ENCODE measurements around the gene RHOT2. TPM values are rescaled to one million over a fixed set of nuclear protein-coding genes. Genes with fewer than 3 reads are reported as not detected.

RHOT2 gene
- total RNA-seq, 2 experiments from 2014 or later: 202 to 209 TPM

- Histone ChIP-seq H3K4me3 (ENCODE audit: low read length) (no peak overlapping the region), H3K27ac (ENCODE audit: low read depth in 1 of 2, low read length in 2 of 2) (no peak overlapping the region), H3K4me1 (ENCODE audit: insufficient read depth, low read length) (peaks cover 56% of the 10 kb centered on the region), H3K27me3 (ENCODE audit: control insufficient read depth in 1 of 2, insufficient read depth in 2 of 2, low read length in 2 of 2) (no peaks in the 10 kb centered on the region), H3K36me3 (ENCODE audit: insufficient read depth, low read length) (no peaks in the 10 kb centered on the region), H3K9me3 (ENCODE audit: control insufficient read depth in 1 of 2, insufficient read depth in 1 of 2, low read length in 2 of 2) (peaks cover 0 to 7% of the 10 kb centered on the region in 2 experiments)
- peaks cover 5% of the 10 kb centered on the region for H3K36me3 Mint-ChIP-seq (ENCODE audit: low read depth)
- H3K27ac Mint-ChIP-seq: peak overlapping the region; percentile 57
- no peak for ATAC-seq (ENCODE audit: poor library complexity)
- CTCF ChIA-PET: no interaction called here
- no peaks in the 10 kb centered on the region for H3K9me3 Mint-ChIP-seq
- POLR2A ChIA-PET: interaction anchor here (1.3 to 4.1 kb wide), 5 partner anchors 8 to 28 kb away, joined by 3 to 55 read pairs (median 6); partner anchors contain the start of genes ANTKMT, JMJD8, RHOT2 and STUB1
- no peak for TF ChIP-seq CTCF (IDR thresholded peaks at IDR 0.05)
- H3K4me1 Mint-ChIP-seq (ENCODE audit: low read depth): peaks cover 22% of the 10 kb centered on the region
- no peak for DNase-seq
- no peaks in the 10 kb centered on the region for H3K27me3 Mint-ChIP-seq
- peak overlapping the region; percentile 80 for H3K4me3 Mint-ChIP-seq
- intact Hi-C loops (cut with DNase I, micrococcal nuclease): loop anchor here in 1 of 2 experiments (10.0 kb wide), 2 partner anchors 722 to 1272 kb away; partner anchors contain the start of genes RNF151, RPS2 and UNKL
Measured at GRCh38 chr16:692356-693108, 24.6 kb downstream of the RHOT2 start.

GRCh38 chr16:693364-693763 lies 25.4 kb downstream of the RHOT2 start:
- intact Hi-C loops (cut with DNase I, micrococcal nuclease): loop anchor here in 1 of 2 experiments (10.0 kb wide), 2 partner anchors 721 to 1271 kb away; partner anchors contain the start of genes RNF151, RPS2 and UNKL
- Histone ChIP-seq H3K4me1 (ENCODE audit: insufficient read depth, low read length) (peaks cover 58% of the 10 kb centered on the region), H3K9me3 (ENCODE audit: control insufficient read depth in 1 of 2, insufficient read depth in 1 of 2, low read length in 2 of 2) (peaks cover 0 to 7% of the 10 kb centered on the region in 2 experiments), H3K27ac (ENCODE audit: low read depth in 1 of 2, low read length in 2 of 2) (no peak overlapping the region), H3K27me3 (ENCODE audit: control insufficient read depth in 1 of 2, insufficient read depth in 2 of 2, low read length in 2 of 2) (no peaks in the 10 kb centered on the region), H3K36me3 (ENCODE audit: insufficient read depth, low read length) (no peaks in the 10 kb centered on the region), H3K4me3 (ENCODE audit: low read length) (no peak overlapping the region)
- Mint-ChIP-seq H3K27ac (no peak overlapping the region), H3K4me3 (peak overlapping the region; percentile 80), H3K9me3 (no peaks in the 10 kb centered on the region), H3K4me1 (ENCODE audit: low read depth) (peaks cover 22% of the 10 kb centered on the region), H3K27me3 (no peaks in the 10 kb centered on the region), H3K36me3 (ENCODE audit: low read depth) (peaks cover 5% of the 10 kb centered on the region)
- ChIA-PET CTCF (no interaction called here), POLR2A (interaction anchor here (1.8 to 4.1 kb wide), 3 partner anchors 9 to 28 kb away, joined by 6 to 55 read pairs (median 7); partner anchors contain the start of genes ANTKMT, JMJD8 and STUB1)
- DNase-seq: peak in 1 of 14 experiments; percentile 57
- ATAC-seq (ENCODE audit: poor library complexity): no peak
- no peak for TF ChIP-seq CTCF (IDR thresholded peaks at IDR 0.05)

GRCh38 chr16:693766-694165 lies 25.8 kb downstream of the RHOT2 start:
- TF ChIP-seq CTCF (IDR thresholded peaks at IDR 0.05): no peak
- Mint-ChIP-seq H3K27ac (no peak overlapping the region), H3K27me3 (no peaks in the 10 kb centered on the region), H3K9me3 (no peaks in the 10 kb centered on the region), H3K4me3 (peak overlapping the region; percentile 80), H3K36me3 (ENCODE audit: low read depth) (peaks cover 5% of the 10 kb centered on the region), H3K4me1 (ENCODE audit: low read depth) (peaks cover 22% of the 10 kb centered on the region)
- H3K36me3 ChIP-seq (ENCODE audit: insufficient read depth, low read length): no peaks in the 10 kb centered on the region
- no peaks in the 10 kb centered on the region for H3K27me3 ChIP-seq (ENCODE audit: control insufficient read depth in 1 of 2, insufficient read depth in 2 of 2, low read length in 2 of 2)
- ATAC-seq (ENCODE audit: poor library complexity): peak; percentile 28
- peak in 5 of 14 experiments; percentile 35 to 82 (median 49) for DNase-seq
- ChIA-PET CTCF (no interaction called here), POLR2A (interaction anchor here (1.8 to 4.1 kb wide), 3 partner anchors 10 to 27 kb away, joined by 6 to 55 read pairs (median 7); partner anchors contain the start of genes ANTKMT, JMJD8 and STUB1)
- H3K4me1 ChIP-seq (ENCODE audit: insufficient read depth, low read length): peaks cover 58% of the 10 kb centered on the region
- intact Hi-C loops (cut with DNase I, micrococcal nuclease): loop anchor here in 1 of 2 experiments (10.0 kb wide), 2 partner anchors 721 to 1271 kb away; partner anchors contain the start of genes RNF151, RPS2 and UNKL
- no peak overlapping the region for H3K4me3 ChIP-seq (ENCODE audit: low read length)
- H3K27ac ChIP-seq (ENCODE audit: low read depth in 1 of 2, low read length in 2 of 2): no peak overlapping the region
- peaks cover 0 to 7% of the 10 kb centered on the region in 2 experiments for H3K9me3 ChIP-seq (ENCODE audit: control insufficient read depth in 1 of 2, insufficient read depth in 1 of 2, low read length in 2 of 2)
